Upper lobe of left lung (tissue), 4 donors: ENCODE data around the gene PRDM16.

Experiments
- POLR2A ChIP-seq, 4 donors: fragments of 450-650 bp; IDR thresholded peaks; one replicate each; pipeline ENCODE4 v1.5.1; 2016 to 2017; ENCODE audit warnings: antibody characterized with exemption in 4 of 4, mild to moderate bottlenecking in 2 of 4
- TF ChIP-seq, protein P1 (sequence below), 6 experiments: fragments of 450-650 bp in 4 of 6; fragments of 200-600 bp in 2 of 6; sonication (generic) in 2 of 6; IDR thresholded peaks; one replicate each; pipeline ENCODE4 v1.5.1; 2016 to 2019; ENCODE audit warnings: antibody characterized with exemption in 6 of 6

DNA sequence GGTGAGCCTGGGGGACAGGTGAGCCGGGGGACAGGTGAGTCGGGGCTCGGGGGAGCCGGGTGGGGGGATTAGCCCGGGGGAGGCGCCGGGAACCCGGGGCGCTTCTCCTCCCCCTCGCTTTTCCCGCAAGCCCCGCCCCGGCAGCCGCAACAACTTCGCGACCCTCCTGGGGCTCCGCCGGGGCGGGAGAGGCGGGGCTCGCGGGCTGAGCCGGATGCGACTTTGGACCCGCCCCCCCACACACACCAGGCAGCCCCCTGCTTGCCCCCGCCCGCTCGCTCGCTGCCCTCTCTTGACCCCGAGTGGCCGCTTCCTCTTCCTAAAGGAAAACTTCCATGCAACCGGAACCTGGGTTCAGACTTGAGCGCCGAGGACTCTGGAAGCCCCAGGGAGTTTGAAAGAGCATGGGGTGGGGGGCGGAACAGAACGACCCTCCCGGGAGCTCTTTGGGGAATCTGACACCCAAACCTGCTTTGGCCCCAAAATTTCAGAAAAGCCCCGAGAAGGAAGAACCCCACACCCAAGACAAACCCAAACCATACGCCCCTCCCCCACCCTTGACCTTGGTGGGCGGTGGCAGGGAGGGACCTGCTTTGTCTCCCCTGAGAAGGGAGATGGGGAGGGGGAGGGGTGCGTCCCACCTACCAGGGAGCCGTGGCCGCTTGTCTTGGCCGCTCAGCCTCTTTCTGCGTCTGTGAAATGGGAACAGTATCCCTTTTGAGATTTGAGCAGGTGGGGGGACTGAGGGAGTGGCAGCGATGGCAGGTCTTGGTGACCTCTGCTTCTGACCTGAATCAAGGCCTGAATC, 386.0 kb downstream of the PRDM16 start:
- TF ChIP-seq, protein P1, sequence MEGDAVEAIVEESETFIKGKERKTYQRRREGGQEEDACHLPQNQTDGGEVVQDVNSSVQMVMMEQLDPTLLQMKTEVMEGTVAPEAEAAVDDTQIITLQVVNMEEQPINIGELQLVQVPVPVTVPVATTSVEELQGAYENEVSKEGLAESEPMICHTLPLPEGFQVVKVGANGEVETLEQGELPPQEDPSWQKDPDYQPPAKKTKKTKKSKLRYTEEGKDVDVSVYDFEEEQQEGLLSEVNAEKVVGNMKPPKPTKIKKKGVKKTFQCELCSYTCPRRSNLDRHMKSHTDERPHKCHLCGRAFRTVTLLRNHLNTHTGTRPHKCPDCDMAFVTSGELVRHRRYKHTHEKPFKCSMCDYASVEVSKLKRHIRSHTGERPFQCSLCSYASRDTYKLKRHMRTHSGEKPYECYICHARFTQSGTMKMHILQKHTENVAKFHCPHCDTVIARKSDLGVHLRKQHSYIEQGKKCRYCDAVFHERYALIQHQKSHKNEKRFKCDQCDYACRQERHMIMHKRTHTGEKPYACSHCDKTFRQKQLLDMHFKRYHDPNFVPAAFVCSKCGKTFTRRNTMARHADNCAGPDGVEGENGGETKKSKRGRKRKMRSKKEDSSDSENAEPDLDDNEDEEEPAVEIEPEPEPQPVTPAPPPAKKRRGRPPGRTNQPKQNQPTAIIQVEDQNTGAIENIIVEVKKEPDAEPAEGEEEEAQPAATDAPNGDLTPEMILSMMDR (IDR thresholded peaks at IDR 0.05): no peak
- TF ChIP-seq POLR2A (IDR thresholded peaks at IDR 0.05): no peak
